ENCODE data around the gene ADARB1. TPM values are rescaled to one million over a fixed set of nuclear protein-coding genes. Genes with fewer than 3 reads are reported as not detected.

The ADARB1 gene
- total RNA-seq, 2 donors from 2014 or later = 8.7 to 9.3 TPM

- H3K9me3 ChIP-seq = no peaks in the 10 kb centered on the region
- H3K4me3 ChIP-seq = no peak overlapping the region
- H3K27ac ChIP-seq = no peak overlapping the region
- no peaks in the 10 kb centered on the region for H3K4me1 ChIP-seq
- TF ChIP-seq CTCF (IDR thresholded peaks at IDR 0.05) = no peak
- H3K27me3 ChIP-seq = no peaks in the 10 kb centered on the region
- H3K9ac ChIP-seq (ENCODE audit: low read depth in 2 of 2, low read length in 2 of 2) = no peak overlapping the region
- intact Hi-C loops (cut with DNase I) = loop anchor here (10.0 kb wide), 1 partner anchor 138 kb away; the partner anchor contains the start of gene POFUT2
- DNase-seq = no peak
- H3K36me3 ChIP-seq = no peaks in the 10 kb centered on the region
These were observed 72.4 kb downstream of the ADARB1 start for GRCh38 chr21:45146801-45147200.

GRCh38 chr21:45147473-45148315 lies 73.3 kb downstream of the ADARB1 start:
- Histone ChIP-seq H3K27ac (no peak overlapping the region), H3K4me1 (no peaks in the 10 kb centered on the region), H3K27me3 (no peaks in the 10 kb centered on the region), H3K9ac (ENCODE audit: low read depth in 2 of 2, low read length in 2 of 2) (no peak overlapping the region), H3K9me3 (no peaks in the 10 kb centered on the region), H3K36me3 (no peaks in the 10 kb centered on the region), H3K4me3 (no peak overlapping the region)
- no peak for TF ChIP-seq CTCF (IDR thresholded peaks at IDR 0.05)
- DNase-seq = no peak
- intact Hi-C loops (cut with DNase I) = loop anchor here (10.0 kb wide), 1 partner anchor 137 kb away; the partner anchor contains the start of gene POFUT2

GRCh38 chr21:45148316-45148990 lies 74.1 kb downstream of the ADARB1 start:
- no peaks in the 10 kb centered on the region for H3K36me3 ChIP-seq
- no peaks in the 10 kb centered on the region for H3K27me3 ChIP-seq
- DNase-seq = no peak
- no peak overlapping the region for H3K27ac ChIP-seq
- no peak overlapping the region for H3K4me3 ChIP-seq
- TF ChIP-seq CTCF (IDR thresholded peaks at IDR 0.05) = no peak
- no peaks in the 10 kb centered on the region for H3K9me3 ChIP-seq
- intact Hi-C loops (cut with DNase I) = loop anchor here (10.0 kb wide), 1 partner anchor 136 kb away; the partner anchor contains the start of gene POFUT2
- H3K9ac ChIP-seq (ENCODE audit: low read depth in 2 of 2, low read length in 2 of 2) = no peak overlapping the region
- H3K4me1 ChIP-seq = no peaks in the 10 kb centered on the region

DNA sequence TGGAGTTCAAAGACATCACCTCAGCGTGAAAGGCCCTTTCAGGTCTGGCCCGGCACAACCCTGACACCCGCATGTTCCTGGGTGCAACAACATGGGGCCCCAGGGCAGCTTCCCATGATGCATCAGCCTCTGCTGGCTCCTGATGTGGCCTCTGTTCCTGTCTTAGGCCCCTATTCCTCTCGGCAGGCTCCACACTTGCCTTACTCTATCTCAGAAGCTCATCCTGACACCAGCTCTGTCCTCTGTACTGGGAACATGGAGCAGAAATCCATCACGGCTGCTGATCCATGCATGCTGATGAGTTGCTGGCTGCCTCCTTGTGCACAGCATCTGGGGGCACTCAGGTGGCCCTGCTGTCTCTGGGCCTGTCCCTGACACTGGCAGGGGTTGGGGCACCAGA lies 74.6 kb downstream of the ADARB1 start:
- no peaks in the 10 kb centered on the region for H3K27me3 ChIP-seq
- DNase-seq = no peak
- H3K9ac ChIP-seq (ENCODE audit: low read depth in 2 of 2, low read length in 2 of 2) = no peak overlapping the region
- H3K9me3 ChIP-seq = no peaks in the 10 kb centered on the region
- TF ChIP-seq CTCF (IDR thresholded peaks at IDR 0.05) = no peak
- H3K4me1 ChIP-seq = no peaks in the 10 kb centered on the region
- H3K27ac ChIP-seq = no peak overlapping the region
- no peak overlapping the region for H3K4me3 ChIP-seq
- intact Hi-C loops (cut with DNase I) = loop anchor here (10.0 kb wide), 1 partner anchor 136 kb away; the partner anchor contains the start of gene POFUT2
- no peaks in the 10 kb centered on the region for H3K36me3 ChIP-seq

GRCh38 chr21:45150638-45151131 lies 76.3 kb downstream of the ADARB1 start:
- intact Hi-C loops (cut with DNase I) = no loop called here
- H3K9ac ChIP-seq (ENCODE audit: low read depth in 2 of 2, low read length in 2 of 2) = no peak overlapping the region
- no peaks in the 10 kb centered on the region for H3K27me3 ChIP-seq
- no peak for TF ChIP-seq CTCF (IDR thresholded peaks at IDR 0.05)
- DNase-seq = peak; percentile 15
- no peaks in the 10 kb centered on the region for H3K4me1 ChIP-seq
- no peak overlapping the region for H3K27ac ChIP-seq
- H3K4me3 ChIP-seq = no peak overlapping the region
- no peaks in the 10 kb centered on the region for H3K36me3 ChIP-seq
- no peaks in the 10 kb centered on the region for H3K9me3 ChIP-seq
